Measurements from ENCODE around the gene PBLD.

Gene PBLD

DNA sequence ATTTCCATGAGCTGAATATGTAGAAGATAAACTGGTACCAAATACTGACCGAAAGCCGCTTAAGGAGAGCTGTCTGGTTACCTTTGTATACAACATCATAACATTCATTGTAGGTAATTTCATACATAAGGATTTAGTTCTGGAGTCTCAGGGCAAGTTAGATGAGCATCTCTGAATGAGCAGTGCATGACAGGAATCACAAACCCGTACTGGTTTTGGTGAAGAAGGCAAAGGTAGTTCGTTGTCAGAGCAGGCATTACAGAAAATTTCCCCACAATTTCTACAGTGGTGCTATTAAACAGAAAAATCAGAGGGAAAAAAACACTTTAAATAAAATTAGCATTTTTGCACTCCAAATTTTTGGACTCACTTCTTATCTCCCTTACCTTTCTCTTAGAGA is 12.9 kb upstream of the PBLD start:
- no CpG with 5 or more reads among the region's 4 CpGs for WGBS (ENCODE audit: extremely low coverage, insufficient coverage, low lambda C conversion rate)
- H2BK15ac ChIP-seq (replicated peaks; ENCODE audit: low read depth): no peak overlapping the region
- no peaks in the 10 kb centered on the region for H3K4me1 ChIP-seq (ENCODE audit: control insufficient read depth, low read depth, low read length)
- no peak overlapping the region for H3K4me3 ChIP-seq (ENCODE audit: low read length)
- H3K18ac ChIP-seq (ENCODE audit: low read length): no peak overlapping the region
- no peak overlapping the region for H3K4ac ChIP-seq (ENCODE audit: low read depth, low read length)
- H3K27me3 ChIP-seq (ENCODE audit: insufficient read depth, low read length, poor library complexity): no peaks in the 10 kb centered on the region
- no peak for DNase-seq
- H4K8ac ChIP-seq (ENCODE audit: low read depth, low read length): no peak overlapping the region
- H4K5ac ChIP-seq (ENCODE audit: low read length): no peak overlapping the region
- H3K27ac ChIP-seq (ENCODE audit: low read depth, low read length): no peak overlapping the region
- no peaks in the 10 kb centered on the region for H3K79me1 ChIP-seq (ENCODE audit: low read length)
- H2BK5ac ChIP-seq (ENCODE audit: low read length): no peak overlapping the region
- H3K36me3 ChIP-seq (ENCODE audit: control insufficient read depth, insufficient read depth, low read length): peaks cover 1% of the 10 kb centered on the region
- no peak overlapping the region for H2BK120ac ChIP-seq (ENCODE audit: low read depth, low read length)
- no peak overlapping the region for H3K56ac ChIP-seq (ENCODE audit: low read length)
- H3K4me2 ChIP-seq (ENCODE audit: low read length): no peak overlapping the region
- H2AK5ac ChIP-seq (ENCODE audit: low read length): no peak overlapping the region
- H3K23ac ChIP-seq (ENCODE audit: low read length): no peak overlapping the region
- H3K79me2 ChIP-seq (ENCODE audit: control insufficient read depth, insufficient read depth, low read length): peaks cover 3% of the 10 kb centered on the region
- no peak overlapping the region for H3K9ac ChIP-seq (ENCODE audit: low read length)

GRCh38 chr10:68342909-68343516 is 10.3 kb upstream of the PBLD start:
- Histone ChIP-seq H2BK120ac (ENCODE audit: low read depth, low read length) (no peak overlapping the region), H2AK5ac (ENCODE audit: low read length) (no peak overlapping the region), H3K4me1 (ENCODE audit: control insufficient read depth, low read depth, low read length) (no peaks in the 10 kb centered on the region), H3K9ac (ENCODE audit: low read length) (no peak overlapping the region), H2BK15ac (replicated peaks; ENCODE audit: low read depth) (no peak overlapping the region), H3K27me3 (ENCODE audit: insufficient read depth, low read length, poor library complexity) (no peaks in the 10 kb centered on the region), H3K4me3 (ENCODE audit: low read length) (no peak overlapping the region), H3K23ac (ENCODE audit: low read length) (no peak overlapping the region), H3K56ac (ENCODE audit: low read length) (no peak overlapping the region), H3K36me3 (ENCODE audit: control insufficient read depth, insufficient read depth, low read length) (peaks cover 6% of the 10 kb centered on the region), H4K5ac (ENCODE audit: low read length) (no peak overlapping the region), H3K18ac (ENCODE audit: low read length) (no peak overlapping the region), H3K79me2 (ENCODE audit: control insufficient read depth, insufficient read depth, low read length) (peaks cover 22% of the 10 kb centered on the region), H3K27ac (ENCODE audit: low read depth, low read length) (no peak overlapping the region), H3K4me2 (ENCODE audit: low read length) (no peak overlapping the region), H3K79me1 (ENCODE audit: low read length) (peaks cover 2% of the 10 kb centered on the region), H4K8ac (ENCODE audit: low read depth, low read length) (no peak overlapping the region), H3K4ac (ENCODE audit: low read depth, low read length) (no peak overlapping the region), H2BK5ac (ENCODE audit: low read length) (no peak overlapping the region)
- WGBS (ENCODE audit: extremely low coverage, insufficient coverage, low lambda C conversion rate): no CpG with 5 or more reads among the region's 3 CpGs
- DNase-seq: no peak

GRCh38 chr10:68340358-68341080 is 7.8 kb upstream of the PBLD start:
- H4K8ac ChIP-seq (ENCODE audit: low read depth, low read length): no peak overlapping the region
- H3K4ac ChIP-seq (ENCODE audit: low read depth, low read length): no peak overlapping the region
- H2BK5ac ChIP-seq (ENCODE audit: low read length): no peak overlapping the region
- no peaks in the 10 kb centered on the region for H3K27me3 ChIP-seq (ENCODE audit: insufficient read depth, low read length, poor library complexity)
- no peaks in the 10 kb centered on the region for H3K4me1 ChIP-seq (ENCODE audit: control insufficient read depth, low read depth, low read length)
- DNase-seq: no peak
- no peak overlapping the region for H3K4me3 ChIP-seq (ENCODE audit: low read length)
- H3K9ac ChIP-seq (ENCODE audit: low read length): no peak overlapping the region
- no peak overlapping the region for H3K18ac ChIP-seq (ENCODE audit: low read length)
- H3K79me1 ChIP-seq (ENCODE audit: low read length): peaks cover 2% of the 10 kb centered on the region
- H2BK15ac ChIP-seq (replicated peaks; ENCODE audit: low read depth): no peak overlapping the region
- peaks cover 43% of the 10 kb centered on the region for H3K79me2 ChIP-seq (ENCODE audit: control insufficient read depth, insufficient read depth, low read length)
- H4K5ac ChIP-seq (ENCODE audit: low read length): no peak overlapping the region
- H3K36me3 ChIP-seq (ENCODE audit: control insufficient read depth, insufficient read depth, low read length): peaks cover 6% of the 10 kb centered on the region
- H2AK5ac ChIP-seq (ENCODE audit: low read length): no peak overlapping the region
- H2BK120ac ChIP-seq (ENCODE audit: low read depth, low read length): no peak overlapping the region
- WGBS (ENCODE audit: extremely low coverage, insufficient coverage, low lambda C conversion rate): no CpG with 5 or more reads among the region's 8 CpGs
- no peak overlapping the region for H3K23ac ChIP-seq (ENCODE audit: low read length)
- no peak overlapping the region for H3K4me2 ChIP-seq (ENCODE audit: low read length)
- no peak overlapping the region for H3K27ac ChIP-seq (ENCODE audit: low read depth, low read length)
- no peak overlapping the region for H3K56ac ChIP-seq (ENCODE audit: low read length)

DNA sequence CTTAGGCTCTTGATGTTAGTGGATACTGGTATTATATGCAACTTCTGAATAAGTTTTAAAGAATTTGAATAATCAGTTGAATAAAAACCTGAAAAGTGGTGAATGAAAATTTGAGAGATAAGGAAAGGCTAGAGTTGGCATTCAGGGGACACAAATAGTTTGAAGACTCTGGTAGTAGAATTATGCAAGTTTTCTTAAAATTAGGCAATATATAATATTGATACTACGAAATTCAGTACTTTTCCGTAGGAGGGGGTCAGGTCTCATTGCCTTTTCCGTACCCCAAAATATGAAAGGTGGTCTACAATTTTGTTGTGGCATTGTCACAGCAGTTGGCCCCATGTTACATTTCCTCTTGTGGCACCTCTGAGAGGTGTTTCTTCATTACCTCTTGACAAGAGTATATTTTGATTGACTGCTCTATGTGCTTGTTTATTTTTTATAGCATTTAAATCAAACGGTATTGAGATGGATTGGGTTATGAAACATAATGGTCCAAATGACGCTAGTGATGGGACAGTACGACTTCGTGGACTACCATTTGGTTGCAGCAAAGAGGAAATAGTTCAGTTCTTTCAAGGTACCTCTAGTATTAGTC is 4.1 kb upstream of the PBLD start:
- H3K79me1 ChIP-seq (ENCODE audit: low read length): peaks cover 2% of the 10 kb centered on the region
- no peak overlapping the region for H2BK120ac ChIP-seq (ENCODE audit: low read depth, low read length)
- no peak overlapping the region for H4K8ac ChIP-seq (ENCODE audit: low read depth, low read length)
- no peaks in the 10 kb centered on the region for H3K27me3 ChIP-seq (ENCODE audit: insufficient read depth, low read length, poor library complexity)
- H3K4me1 ChIP-seq (ENCODE audit: control insufficient read depth, low read depth, low read length): no peaks in the 10 kb centered on the region
- no peak overlapping the region for H3K4me2 ChIP-seq (ENCODE audit: low read length)
- no peak overlapping the region for H3K18ac ChIP-seq (ENCODE audit: low read length)
- H3K4ac ChIP-seq (ENCODE audit: low read depth, low read length): no peak overlapping the region
- no CpG with 5 or more reads among the region's 7 CpGs for WGBS (ENCODE audit: extremely low coverage, insufficient coverage, low lambda C conversion rate)
- no peak overlapping the region for H2BK5ac ChIP-seq (ENCODE audit: low read length)
- no peak for DNase-seq
- no peak overlapping the region for H3K9ac ChIP-seq (ENCODE audit: low read length)
- no peak overlapping the region for H4K5ac ChIP-seq (ENCODE audit: low read length)
- peaks cover 6% of the 10 kb centered on the region for H3K36me3 ChIP-seq (ENCODE audit: control insufficient read depth, insufficient read depth, low read length)
- no peak overlapping the region for H3K23ac ChIP-seq (ENCODE audit: low read length)
- peaks cover 79% of the 10 kb centered on the region for H3K79me2 ChIP-seq (ENCODE audit: control insufficient read depth, insufficient read depth, low read length)
- H2AK5ac ChIP-seq (ENCODE audit: low read length): no peak overlapping the region
- H3K56ac ChIP-seq (ENCODE audit: low read length): no peak overlapping the region
- no peak overlapping the region for H2BK15ac ChIP-seq (replicated peaks; ENCODE audit: low read depth)
- no peak overlapping the region for H3K4me3 ChIP-seq (ENCODE audit: low read length)
- no peak overlapping the region for H3K27ac ChIP-seq (ENCODE audit: low read depth, low read length)

DNA sequence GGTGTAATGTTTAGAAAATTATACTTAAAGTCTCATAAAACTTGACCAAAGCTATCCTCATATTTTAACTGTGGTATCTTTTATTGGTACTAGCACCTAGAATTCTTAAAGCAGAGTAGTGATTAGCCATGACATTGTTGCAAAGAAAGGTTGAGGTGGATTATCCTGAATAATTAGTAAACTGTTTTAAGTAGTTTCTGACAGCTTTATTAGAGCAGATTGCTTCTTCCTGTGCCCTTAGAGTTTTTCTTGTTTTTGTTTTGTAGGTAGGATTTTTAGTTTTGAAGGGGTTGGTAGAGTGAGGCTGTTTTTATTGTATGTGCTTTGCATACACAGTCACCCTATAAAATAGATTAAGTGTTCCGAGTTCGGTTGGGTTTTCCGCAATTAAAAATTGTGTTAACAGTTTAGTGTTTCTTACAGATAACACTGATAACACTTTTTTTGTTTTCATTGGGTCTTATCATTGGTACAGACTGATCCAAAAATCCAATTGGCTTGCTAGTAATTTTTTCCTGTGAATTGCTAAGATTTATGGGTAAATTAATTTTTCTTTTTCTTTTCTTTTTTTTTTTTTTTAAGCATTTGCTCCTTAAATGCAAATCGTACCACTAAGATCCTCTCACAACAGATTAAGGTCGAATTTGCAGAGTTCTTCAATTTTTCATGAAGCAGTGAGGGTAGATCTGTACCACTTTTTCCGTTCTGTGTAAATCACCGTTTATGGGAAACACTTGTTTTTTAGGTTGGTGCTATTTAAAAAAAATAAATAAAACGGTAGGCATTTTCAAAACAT is 2.1 kb upstream of the PBLD start:
- no peak overlapping the region for H4K5ac ChIP-seq (ENCODE audit: low read length)
- H3K79me2 ChIP-seq (ENCODE audit: control insufficient read depth, insufficient read depth, low read length): peaks cover 70% of the 10 kb centered on the region
- H4K8ac ChIP-seq (ENCODE audit: low read depth, low read length): no peak overlapping the region
- peaks cover 2% of the 10 kb centered on the region for H3K36me3 ChIP-seq (ENCODE audit: control insufficient read depth, insufficient read depth, low read length)
- H3K4me1 ChIP-seq (ENCODE audit: control insufficient read depth, low read depth, low read length): no peaks in the 10 kb centered on the region
- no peak overlapping the region for H3K27ac ChIP-seq (ENCODE audit: low read depth, low read length)
- H3K23ac ChIP-seq (ENCODE audit: low read length): no peak overlapping the region
- H3K4me2 ChIP-seq (ENCODE audit: low read length): peak overlapping the region; percentile 67
- WGBS (ENCODE audit: extremely low coverage, insufficient coverage, low lambda C conversion rate): no CpG with 5 or more reads among the region's 8 CpGs
- H3K56ac ChIP-seq (ENCODE audit: low read length): peak overlapping the region; percentile 44
- peaks cover 2% of the 10 kb centered on the region for H3K79me1 ChIP-seq (ENCODE audit: low read length)
- H3K9ac ChIP-seq (ENCODE audit: low read length): peak overlapping the region; percentile 69
- no peaks in the 10 kb centered on the region for H3K27me3 ChIP-seq (ENCODE audit: insufficient read depth, low read length, poor library complexity)
- no peak overlapping the region for H2BK15ac ChIP-seq (replicated peaks; ENCODE audit: low read depth)
- H2BK5ac ChIP-seq (ENCODE audit: low read length): no peak overlapping the region
- H2BK120ac ChIP-seq (ENCODE audit: low read depth, low read length): no peak overlapping the region
- no peak overlapping the region for H3K4ac ChIP-seq (ENCODE audit: low read depth, low read length)
- DNase-seq: no peak
- H3K18ac ChIP-seq (ENCODE audit: low read length): no peak overlapping the region
- H3K4me3 ChIP-seq (ENCODE audit: low read length): peak overlapping the region; percentile 50
- H2AK5ac ChIP-seq (ENCODE audit: low read length): no peak overlapping the region
